ENCODE results near the gene ARPC5L. TPM values are rescaled to one million over a fixed set of nuclear protein-coding genes. Genes with fewer than 3 reads are reported as not detected.
A peak's percentile ranks its signal among the peaks of the same experiment; 100 is the strongest.

The ARPC5L gene
- total and polyA plus RNA-seq, 10 donors: 33.6 to 75.3 (median 48.3) TPM

GRCh38 chr9:124853605-124854143, 8.3 kb upstream of the ARPC5L start:
- no peaks in the 10 kb centered on the region for H3K9me3 ChIP-seq
- WGBS, 5 donors: 56 to 83% (median 72%) methylated on average over 7 to 11 of the region's 11 CpGs
- peak overlapping the region in 7 of 8 donors; percentile 20 to 70 (median 43) for H3K4me3 ChIP-seq
- intact Hi-C loops (cut with DNase I; ENCODE audit: low total_unique reads): loop anchor here (2.0 to 10.0 kb wide), 2 partner anchors 79 to 291 kb away; partner anchors contain the start of gene SCAI
- H3K4me1 ChIP-seq: peaks cover 14 to 36% (median 21%) of the 10 kb centered on the region in 6 donors
- no peak for TF ChIP-seq CTCF (IDR thresholded peaks at IDR 0.05 in 8 of 11, conservative IDR thresholded peaks at IDR 0.05 in 3 of 11)
- TF ChIP-seq POLR2A (IDR thresholded peaks at IDR 0.05): no peak
- no peak for TF ChIP-seq POLR2AphosphoS5 (IDR thresholded peaks at IDR 0.05)
- DNase-seq: no peak
- H3K27me3 ChIP-seq (replicated peaks in 1 of 7): no peaks in the 10 kb centered on the region
- peaks cover 3 to 28% (median 27%) of the 10 kb centered on the region in 6 donors for H3K36me3 ChIP-seq
- H3K27ac ChIP-seq: peak overlapping the region in 5 of 8 donors; percentile 27 to 68 (median 51)

GRCh38 chr9:124854161-124854560, 7.8 kb upstream of the ARPC5L start:
- Histone ChIP-seq H3K27me3 (replicated peaks in 1 of 7) (no peaks in the 10 kb centered on the region), H3K27ac (peak overlapping the region in 1 of 8 donors; percentile 66), H3K36me3 (peaks cover 3 to 33% (median 32%) of the 10 kb centered on the region in 6 donors), H3K4me1 (peaks cover 15 to 41% (median 26%) of the 10 kb centered on the region in 6 donors), H3K4me3 (no peak overlapping the region), H3K9me3 (no peaks in the 10 kb centered on the region)
- 90 to 93% (median 91%) methylated on average over 4 to 8 of the region's 8 CpGs for WGBS, 5 donors
- intact Hi-C loops (cut with DNase I; ENCODE audit: low total_unique reads): loop anchor here (10.0 kb wide), 1 partner anchor 291 kb away; the partner anchor contains the start of gene SCAI
- no peak for TF ChIP-seq POLR2A (IDR thresholded peaks at IDR 0.05)
- no peak for TF ChIP-seq CTCF (IDR thresholded peaks at IDR 0.05 in 8 of 11, conservative IDR thresholded peaks at IDR 0.05 in 3 of 11)
- no peak for TF ChIP-seq POLR2AphosphoS5 (IDR thresholded peaks at IDR 0.05)
- peak; percentile 74 for DNase-seq

- Histone ChIP-seq H3K9me3 (no peaks in the 10 kb centered on the region), H3K4me1 (peaks cover 20 to 48% (median 33%) of the 10 kb centered on the region in 6 donors), H3K36me3 (peaks cover 3 to 39% (median 38%) of the 10 kb centered on the region in 6 donors), H3K27ac (no peak overlapping the region), H3K4me3 (no peak overlapping the region), H3K27me3 (replicated peaks in 1 of 7) (no peaks in the 10 kb centered on the region)
- 61 to 77% (median 70%) methylated on average over 7 of the region's 7 CpGs for WGBS, 5 donors
- TF ChIP-seq POLR2AphosphoS5 (IDR thresholded peaks at IDR 0.05): no peak
- TF ChIP-seq CTCF (IDR thresholded peaks at IDR 0.05 in 8 of 11, conservative IDR thresholded peaks at IDR 0.05 in 3 of 11): no peak
- TF ChIP-seq POLR2A (IDR thresholded peaks at IDR 0.05): no peak
- intact Hi-C loops (cut with DNase I; ENCODE audit: low total_unique reads): loop anchor here (10.0 kb wide), 1 partner anchor 290 kb away; the partner anchor contains the start of gene SCAI
- DNase-seq: no peak
Observed at GRCh38 chr9:124854822-124855221, 7.1 kb upstream of the ARPC5L start.

GRCh38 chr9:124855566-124855943, 6.4 kb upstream of the ARPC5L start:
- peaks cover 27 to 55% (median 40%) of the 10 kb centered on the region in 6 donors for H3K4me1 ChIP-seq
- TF ChIP-seq CTCF (IDR thresholded peaks at IDR 0.05 in 8 of 11, conservative IDR thresholded peaks at IDR 0.05 in 3 of 11): no peak
- TF ChIP-seq POLR2A (IDR thresholded peaks at IDR 0.05): no peak
- TF ChIP-seq POLR2AphosphoS5 (IDR thresholded peaks at IDR 0.05): peak in 1 of 3 donors; percentile 32
- intact Hi-C loops (cut with DNase I; ENCODE audit: low total_unique reads): loop anchor here (10.0 kb wide), 1 partner anchor 289 kb away; the partner anchor contains the start of gene SCAI
- H3K36me3 ChIP-seq: peaks cover 3 to 46% (median 46%) of the 10 kb centered on the region in 6 donors
- peak; percentile 72 for DNase-seq
- no peaks in the 10 kb centered on the region for H3K27me3 ChIP-seq (replicated peaks in 1 of 7)
- WGBS, 5 donors: 83 to 93% (median 87%) methylated on average over 14 to 18 of the region's 18 CpGs
- H3K4me3 ChIP-seq: no peak overlapping the region
- no peak overlapping the region for H3K27ac ChIP-seq
- H3K9me3 ChIP-seq: no peaks in the 10 kb centered on the region

Measured in spleen (tissue), 11 donors.